ENCODE results near the gene SLX9.

Gene SLX9

GRCh38 chr21:44957047-44957831, 17.4 kb downstream of the SLX9 start:
- no peak for DNase-seq (ENCODE audit: low spot score)
- TF ChIP-seq CTCF (IDR thresholded peaks at IDR 0.05; ENCODE audit: extremely low read depth, missing control alignments): no peak

GRCh38 chr21:44957901-44958451, 18.1 kb downstream of the SLX9 start:
- no peak for TF ChIP-seq CTCF (IDR thresholded peaks at IDR 0.05; ENCODE audit: extremely low read depth, missing control alignments)
- no peak for DNase-seq (ENCODE audit: low spot score)

GRCh38 chr21:44958471-44959191, 18.8 kb downstream of the SLX9 start:
- TF ChIP-seq CTCF (IDR thresholded peaks at IDR 0.05; ENCODE audit: extremely low read depth, missing control alignments): no peak
- no peak for DNase-seq (ENCODE audit: low spot score)

- DNase-seq (ENCODE audit: low spot score): no peak
- TF ChIP-seq CTCF (IDR thresholded peaks at IDR 0.05; ENCODE audit: extremely low read depth, missing control alignments): no peak
Observed at GRCh38 chr21:44959376-44960091, 19.7 kb downstream of the SLX9 start.

- TF ChIP-seq CTCF (IDR thresholded peaks at IDR 0.05; ENCODE audit: extremely low read depth, missing control alignments): no peak
- no peak for DNase-seq (ENCODE audit: low spot score)
Observed at GRCh38 chr21:44960141-44961092, 20.6 kb downstream of the SLX9 start.

- DNase-seq (ENCODE audit: low spot score): no peak
- TF ChIP-seq CTCF (IDR thresholded peaks at IDR 0.05; ENCODE audit: extremely low read depth, missing control alignments): no peak
Observed at GRCh38 chr21:44962403-44962966, 22.7 kb downstream of the SLX9 start.

All from GM20000 (cell line).